DMS79 treated with DMSO at 0.1 percent for 48 hours (cell line): ENCODE results near the gene ARHGEF25.
A peak's percentile ranks its signal among the peaks of the same experiment; 100 is the strongest.
"Not testable (repeated sequence)": the region's sequence is repeated elsewhere in the genome, so short reads cannot be mapped to it uniquely, and the experiment has no call there.

Experiments
- DNase-seq: peaks from one replicate; lab custom pipeline; 2025; lab: John Stamatoyannopoulos, UW

ARHGEF25 gene

DNA sequence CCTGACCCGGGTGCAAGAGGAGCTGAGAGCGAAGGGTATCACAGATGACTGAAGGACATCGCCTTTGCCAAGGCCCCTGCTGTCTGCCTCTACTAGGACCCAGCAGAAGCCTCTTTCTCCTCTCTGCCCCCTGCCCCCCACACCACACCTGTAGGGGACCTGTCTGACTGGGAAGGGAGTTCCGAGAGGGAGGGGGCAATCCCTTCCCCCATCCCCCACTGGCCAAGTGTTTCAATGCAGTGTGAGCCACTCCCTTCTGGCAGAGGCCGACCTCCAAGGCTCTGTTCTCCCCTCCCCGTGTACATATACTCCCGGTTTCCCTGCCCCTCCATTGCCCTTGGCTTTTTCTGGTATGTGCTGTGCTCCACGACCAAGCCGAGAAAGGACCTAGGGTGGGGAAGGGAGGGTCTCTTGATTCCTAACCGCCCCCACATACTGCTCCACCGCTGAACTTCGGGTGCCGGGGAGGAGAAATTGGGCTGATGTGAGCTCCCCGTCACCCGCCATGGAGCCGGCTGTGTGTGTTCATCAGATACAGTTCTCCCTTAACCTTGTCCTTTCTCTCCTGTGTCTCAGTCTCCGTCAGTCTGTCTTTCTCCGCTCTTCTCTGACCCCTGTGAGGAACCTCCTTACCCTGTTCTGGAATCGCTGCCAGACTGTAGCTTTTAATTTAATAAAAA, 2.0 kb upstream of the ARHGEF25 start:
- no peak for DNase-seq

DNA sequence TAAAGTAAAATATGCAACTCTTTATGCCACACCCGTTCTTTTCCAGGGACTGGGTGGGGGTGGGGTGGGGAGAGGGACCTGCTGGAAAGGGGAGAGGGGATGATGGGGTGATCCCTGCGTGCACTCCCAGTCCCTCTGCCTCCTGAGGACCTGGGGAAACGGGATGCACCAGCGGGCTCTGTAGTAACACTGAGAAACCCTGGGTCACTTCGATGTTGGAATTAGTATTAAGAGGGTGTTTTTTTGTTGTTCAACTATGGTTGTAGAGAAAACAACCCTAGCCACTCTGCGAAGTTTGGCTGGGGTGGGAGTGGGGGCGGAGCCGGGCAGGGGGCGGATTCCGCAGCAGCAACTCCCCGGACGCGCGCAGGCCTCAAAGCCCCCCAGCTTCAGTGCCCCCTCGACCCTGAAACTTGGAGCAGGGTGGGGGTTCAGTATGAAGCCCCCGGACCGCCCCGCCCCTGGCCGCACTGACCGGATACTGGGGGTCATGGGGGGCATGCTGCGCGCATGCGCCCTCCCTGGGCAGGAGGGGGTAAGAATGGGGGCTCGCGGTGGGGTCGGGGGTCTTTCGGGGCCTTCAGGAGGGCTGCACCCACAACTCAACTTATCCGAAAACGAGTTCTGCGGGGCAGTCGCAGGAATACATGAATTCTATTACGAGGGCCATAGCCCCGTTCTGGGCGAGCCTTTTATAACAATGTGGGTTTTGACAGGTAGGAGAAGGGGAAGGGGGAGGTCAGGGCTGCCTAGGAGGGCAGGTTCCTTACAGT, 1.3 kb upstream of the ARHGEF25 start:
- no peak for DNase-seq

DNA sequence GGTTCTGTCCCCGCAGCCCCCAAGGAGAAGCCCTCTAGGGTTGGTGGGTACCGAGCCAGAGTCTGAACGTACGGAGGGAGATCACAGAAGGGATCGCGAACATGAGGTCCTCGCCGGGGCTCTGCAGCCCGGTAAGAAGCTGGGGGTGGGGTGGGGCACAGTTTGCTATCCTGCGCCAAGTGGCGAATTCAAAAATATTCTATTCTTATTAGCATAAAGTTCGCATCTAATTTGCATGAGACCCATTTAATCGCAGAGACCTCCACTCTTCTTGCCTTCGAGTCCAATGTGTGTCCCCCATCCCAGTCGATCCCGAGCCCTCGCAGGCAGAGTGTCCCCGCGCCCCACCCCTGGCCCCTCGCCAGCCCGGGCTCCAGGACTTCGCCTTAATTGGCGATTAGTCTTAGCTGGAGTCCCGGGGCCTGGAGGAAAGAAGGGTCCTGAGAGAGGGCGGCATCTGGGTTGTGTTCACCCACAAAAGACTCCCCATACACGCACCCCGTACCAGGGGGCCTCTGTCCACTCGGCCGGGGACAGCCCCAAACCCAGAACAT, 604 bp upstream of the ARHGEF25 start:
- no peak for DNase-seq

DNA sequence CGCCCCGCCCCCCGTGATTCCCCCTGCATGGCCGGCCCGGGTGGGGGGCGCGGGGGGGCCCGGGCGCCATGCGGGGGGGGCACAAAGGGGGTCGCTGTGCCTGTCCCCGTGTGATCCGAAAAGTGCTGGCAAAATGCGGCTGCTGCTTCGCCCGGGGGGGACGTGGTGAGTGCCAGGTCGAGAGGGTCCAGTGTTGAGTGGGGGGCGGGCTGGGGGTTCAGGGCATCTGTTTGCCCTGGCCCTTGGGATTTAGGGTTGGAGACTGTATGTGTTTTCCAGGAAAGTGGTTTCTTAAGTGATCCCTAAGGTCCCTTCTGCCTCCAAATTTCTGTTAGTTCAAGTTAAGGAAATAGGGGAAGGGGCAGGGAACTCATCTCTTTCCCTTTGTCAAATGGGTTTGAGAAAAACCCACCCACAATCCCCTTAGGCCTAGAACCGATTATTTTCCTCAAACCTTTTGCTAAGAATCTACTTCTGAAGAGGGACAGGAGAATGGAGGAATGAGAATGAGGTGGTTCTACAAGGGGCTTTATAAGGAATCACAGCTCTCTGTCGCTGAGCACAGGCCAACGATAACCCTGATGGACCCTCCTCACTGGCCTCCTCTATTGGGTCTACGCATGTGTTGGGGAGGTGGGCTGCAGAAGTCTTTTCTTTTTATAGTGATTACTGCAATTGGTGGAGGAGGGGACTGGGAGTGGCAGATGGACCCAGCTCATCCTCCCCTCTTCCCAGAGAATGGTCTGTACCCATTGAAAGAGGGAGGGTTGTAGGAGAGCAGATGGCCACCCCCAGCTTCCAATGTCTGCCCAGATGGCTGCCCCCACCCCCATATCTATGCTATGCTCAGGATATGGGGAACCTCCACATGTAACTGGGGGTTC, 834 bp downstream of the ARHGEF25 start:
- no peak for DNase-seq

DNA sequence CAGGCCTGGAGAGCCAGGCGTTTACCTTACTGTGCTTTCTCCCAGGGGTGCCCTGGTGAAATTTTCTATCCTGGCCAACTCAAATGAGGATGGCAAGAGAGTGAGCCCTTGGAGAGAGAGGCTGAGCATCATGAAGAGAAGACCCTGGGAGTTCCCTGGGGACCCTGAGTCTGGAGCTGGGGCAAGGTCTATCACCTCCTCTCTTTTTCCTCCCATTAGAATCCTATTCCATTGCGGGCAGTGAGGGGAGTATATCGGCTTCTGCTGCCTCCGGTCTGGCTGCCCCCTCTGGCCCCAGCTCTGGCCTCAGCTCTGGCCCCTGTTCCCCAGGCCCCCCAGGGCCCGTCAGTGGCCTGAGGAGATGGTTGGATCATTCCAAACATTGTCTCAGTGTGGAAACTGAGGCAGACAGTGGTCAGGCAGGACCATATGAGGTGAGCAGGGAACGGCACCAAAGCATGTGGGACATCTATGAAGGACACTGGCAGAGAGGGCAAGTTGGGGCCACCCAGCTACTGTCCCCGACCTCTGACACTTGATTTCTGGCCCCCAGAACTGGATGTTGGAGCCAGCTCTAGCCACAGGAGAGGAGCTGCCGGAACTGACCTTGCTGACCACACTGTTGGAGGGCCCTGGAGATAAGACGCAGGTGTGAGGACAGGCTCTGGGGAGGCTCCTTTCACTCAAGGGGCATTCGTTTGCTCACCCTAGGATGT, 1.6 kb downstream of the ARHGEF25 start:
- no peak for DNase-seq

DNA sequence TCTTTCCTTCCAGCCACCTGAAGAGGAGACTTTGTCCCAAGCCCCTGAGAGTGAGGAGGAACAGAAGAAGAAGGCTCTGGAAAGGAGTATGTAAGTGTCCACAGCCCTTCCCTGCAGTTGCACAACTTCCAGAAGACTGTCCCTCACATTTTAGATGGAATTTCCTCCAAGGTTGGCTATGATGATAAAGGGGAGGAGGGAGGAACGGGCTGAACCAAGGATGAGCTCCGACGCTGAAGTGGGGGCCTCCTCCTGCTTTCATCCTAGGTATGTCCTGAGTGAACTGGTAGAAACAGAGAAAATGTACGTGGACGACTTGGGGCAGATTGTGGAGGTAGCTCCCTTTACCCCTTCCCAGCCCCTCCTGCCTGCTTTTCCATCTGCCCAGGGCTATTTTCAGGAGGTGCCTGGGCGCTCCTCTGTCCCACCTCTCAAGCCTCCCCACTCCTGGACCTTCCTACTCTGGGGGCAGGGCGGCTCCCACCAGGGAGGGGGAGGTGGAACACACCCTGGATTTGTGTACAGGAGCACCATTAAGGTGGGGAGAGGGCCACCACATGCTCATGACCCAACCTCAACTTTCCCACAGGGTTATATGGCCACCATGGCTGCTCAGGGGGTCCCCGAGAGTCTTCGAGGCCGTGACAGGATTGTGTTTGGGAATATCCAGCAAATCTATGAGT, 2.3 kb downstream of the ARHGEF25 start:
- no peak for DNase-seq

DNA sequence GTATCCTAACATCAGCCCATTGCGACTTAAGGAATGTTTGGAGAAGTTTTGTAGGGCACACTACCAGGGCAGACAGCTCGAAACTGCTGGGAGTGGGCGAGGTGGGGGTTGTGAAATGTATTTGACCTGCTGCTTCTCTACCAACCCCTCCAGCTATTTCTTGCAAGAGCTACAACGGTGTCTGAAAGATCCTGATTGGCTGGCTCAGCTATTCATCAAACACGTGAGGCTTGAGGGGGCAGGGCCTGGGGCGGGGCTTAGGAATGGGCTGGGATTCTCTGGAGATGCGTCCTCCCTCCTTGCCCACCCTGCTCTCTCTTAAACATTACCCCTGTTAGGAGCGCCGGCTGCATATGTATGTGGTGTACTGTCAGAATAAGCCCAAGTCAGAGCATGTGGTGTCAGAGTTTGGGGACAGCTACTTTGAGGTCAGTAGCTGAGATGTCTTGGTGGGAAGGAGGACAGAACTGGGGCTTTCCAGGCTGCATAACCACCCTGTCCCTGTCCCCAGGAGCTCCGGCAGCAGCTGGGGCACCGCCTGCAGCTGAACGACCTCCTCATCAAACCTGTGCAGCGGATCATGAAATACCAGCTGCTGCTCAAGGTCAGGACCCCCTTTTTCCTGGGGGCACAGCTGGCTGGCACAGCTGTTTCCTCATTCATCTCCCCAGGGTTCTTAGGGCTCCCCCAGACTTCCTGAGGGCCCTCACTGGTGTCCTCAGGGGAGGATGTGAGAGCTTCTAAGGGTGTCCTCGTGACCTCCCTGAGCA, 3.1 kb downstream of the ARHGEF25 start:
- no peak for DNase-seq

DNA sequence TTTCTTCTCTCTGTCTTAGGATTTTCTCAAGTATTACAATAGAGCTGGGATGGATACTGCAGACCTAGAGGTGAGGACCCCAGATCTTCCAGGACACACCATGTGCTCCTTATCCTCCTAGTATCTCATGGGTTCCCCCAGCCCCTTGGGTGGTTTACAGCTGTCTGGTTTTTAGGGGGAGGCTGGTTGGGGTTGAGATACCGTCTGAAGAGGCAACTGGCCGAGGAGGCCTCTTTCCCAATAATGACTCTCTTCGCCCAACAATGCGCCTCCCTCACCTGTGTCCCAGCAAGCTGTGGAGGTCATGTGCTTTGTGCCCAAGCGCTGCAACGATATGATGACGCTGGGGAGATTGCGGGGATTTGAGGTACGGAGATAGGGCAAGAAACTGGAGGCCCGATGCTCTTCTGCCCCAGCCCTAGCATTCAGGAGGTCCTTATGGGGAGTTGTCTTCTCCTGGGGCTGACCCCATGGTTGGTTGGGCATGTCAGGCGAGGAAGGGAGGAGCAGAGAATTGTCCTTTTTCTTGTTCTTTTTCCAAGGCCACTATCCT, 3.8 kb downstream of the ARHGEF25 start:
- no peak for DNase-seq

DNA sequence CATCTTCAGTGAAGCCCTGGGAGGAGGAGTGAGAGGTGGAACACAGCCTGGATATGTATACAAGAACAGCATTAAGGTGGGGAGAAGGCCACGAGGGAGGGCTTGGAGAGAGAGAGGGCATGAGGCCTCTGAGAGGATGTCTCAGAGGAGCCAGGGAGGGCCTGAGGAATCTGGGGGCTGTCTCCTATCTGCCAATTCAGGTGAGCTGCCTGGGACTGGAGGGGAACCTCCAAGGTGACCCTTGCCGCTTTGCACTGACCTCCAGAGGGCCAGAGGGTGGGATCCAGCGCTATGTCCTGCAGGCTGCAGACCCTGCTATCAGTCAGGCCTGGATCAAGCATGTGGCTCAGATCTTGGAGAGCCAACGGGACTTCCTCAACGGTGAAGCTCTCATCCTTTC, 4.4 kb downstream of the ARHGEF25 start:
- DNase-seq = no peak

DNA sequence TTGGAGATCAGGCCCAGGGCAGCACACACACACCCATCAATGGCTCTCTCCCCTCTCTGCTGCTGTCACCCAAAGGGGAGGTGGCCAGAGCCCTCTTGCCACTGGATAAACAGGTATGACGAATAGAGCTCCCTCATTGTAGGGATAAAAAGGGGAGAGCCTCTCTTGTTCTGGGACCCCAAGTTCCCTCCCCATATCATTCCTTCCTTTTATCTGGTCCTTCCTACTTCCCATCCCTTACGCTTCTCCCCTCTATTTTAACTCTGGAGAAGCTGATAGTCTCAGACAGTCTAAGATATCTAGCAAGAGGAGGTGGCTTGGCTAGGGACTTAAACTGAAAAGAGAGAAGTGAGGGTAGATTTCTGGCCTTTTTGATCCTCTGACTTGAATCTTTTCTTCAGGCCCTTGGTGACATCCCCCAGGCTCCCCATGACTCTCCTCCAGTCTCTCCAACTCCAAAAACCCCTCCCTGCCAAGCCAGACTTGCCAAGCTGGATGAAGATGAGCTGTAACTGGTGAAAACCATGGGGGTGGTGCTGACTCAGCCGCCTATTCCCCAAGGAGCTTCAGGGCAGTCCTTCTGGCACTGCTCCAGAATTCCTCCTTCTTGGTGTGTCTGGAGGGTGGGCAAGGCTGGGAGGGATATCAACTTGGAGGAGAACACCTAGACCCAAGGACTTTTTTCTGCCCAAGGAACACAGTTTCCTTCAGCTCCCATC, 5.3 kb downstream of the ARHGEF25 start:
- DNase-seq = no peak

DNA sequence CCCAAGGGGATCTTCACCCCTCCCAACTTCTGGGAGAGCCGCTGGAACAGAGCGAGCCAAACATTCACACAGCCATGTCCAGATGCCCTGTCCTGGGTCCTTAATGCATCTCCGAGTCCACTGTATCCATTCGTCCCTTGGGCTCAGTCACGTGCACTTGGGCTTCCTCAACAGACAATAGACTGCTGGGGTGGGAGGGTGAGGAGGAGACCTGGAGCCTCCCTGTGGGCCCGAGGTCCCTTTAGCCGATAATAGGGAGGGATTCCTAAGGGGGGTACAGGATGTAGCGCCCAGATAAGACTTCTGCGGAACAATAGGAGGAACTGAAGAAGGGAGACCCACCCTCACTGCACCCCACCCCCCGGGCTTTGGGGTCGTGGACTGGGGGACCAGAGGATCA, 6.7 kb downstream of the ARHGEF25 start:
- no peak for DNase-seq

DNA sequence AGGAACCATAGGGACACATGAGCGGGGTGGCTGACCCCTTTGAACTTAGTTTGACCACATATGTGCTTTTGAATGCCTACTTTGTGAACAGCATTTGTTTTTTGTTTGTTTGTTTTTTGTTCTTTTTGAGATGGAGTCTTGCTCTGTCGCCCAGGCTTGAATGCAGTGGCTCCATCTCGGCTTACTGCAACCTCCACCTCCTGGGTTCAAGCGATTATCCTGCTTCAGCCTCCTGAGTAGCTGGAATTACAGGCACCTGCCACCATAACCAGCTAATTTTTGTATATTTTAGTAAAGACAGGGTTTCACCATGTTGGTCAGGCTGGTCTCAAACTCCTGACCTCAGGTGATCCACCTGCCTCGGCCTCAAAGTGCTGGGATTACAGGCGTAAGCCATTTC, 7.2 kb downstream of the ARHGEF25 start:
- DNase-seq = not testable (repeated sequence)

DNA sequence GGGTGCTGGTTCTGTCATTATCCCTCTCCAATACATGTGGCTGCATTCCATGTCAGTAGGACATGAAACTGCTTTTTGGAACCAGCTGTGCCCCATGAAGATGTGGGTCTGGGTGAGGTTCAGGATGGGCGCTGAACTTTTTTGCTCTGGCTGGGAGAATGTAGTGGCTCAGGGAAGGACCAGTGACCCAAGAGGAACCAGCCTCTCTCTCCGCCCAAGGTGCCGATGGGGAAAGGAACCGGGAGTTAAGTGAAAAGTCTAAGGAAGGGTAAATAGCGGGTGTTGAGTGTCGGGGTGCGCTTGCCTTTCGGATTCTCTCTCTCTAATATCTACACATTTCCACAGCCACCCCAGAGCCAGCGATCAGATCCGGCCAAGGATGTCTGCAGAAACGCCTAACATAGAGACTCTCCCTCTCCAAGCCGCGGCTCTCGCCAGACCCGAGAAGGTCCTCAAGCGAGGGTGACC, 7.8 kb downstream of the ARHGEF25 start:
- DNase-seq = no peak

DNA sequence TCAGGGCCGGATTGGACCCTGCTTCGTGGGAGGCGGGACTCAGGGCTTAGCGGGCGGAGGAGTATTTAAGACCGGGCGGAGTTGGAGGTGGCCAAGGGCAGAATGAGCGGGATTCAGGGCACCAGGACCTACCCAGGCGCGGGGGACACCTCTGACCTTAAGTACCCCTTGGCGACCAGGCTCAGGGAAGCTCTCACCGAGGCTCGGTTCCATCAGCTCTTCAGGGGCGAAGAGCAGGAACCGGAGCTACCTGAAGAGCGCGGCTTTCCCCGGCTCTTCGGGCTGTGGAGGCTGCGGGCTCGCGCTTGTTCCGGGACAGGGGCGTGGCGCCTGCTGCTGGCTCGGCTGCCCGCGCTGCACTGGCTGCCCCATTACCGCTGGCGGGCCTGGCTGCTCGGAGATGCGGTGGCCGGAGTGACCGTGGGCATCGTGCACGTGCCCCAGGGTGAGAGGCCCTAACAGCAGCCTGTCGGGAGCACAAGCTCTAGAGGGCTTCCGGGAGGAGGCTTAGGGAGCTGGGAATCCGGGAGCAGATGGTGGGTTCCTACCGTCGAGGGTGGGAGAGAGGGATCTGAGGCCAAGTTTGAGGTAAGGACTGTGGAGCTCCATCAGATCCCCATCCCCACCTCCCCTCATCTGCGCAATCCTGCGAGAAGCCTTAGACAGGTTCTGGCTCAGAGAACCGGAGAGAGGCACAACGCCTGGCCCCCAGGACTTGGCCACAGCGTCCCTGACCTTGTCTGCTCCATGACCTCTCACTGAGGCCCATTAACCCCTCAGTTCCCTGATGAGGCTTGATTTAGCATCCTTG, 8.4 kb downstream of the ARHGEF25 start:
- DNase-seq = no peak

DNA sequence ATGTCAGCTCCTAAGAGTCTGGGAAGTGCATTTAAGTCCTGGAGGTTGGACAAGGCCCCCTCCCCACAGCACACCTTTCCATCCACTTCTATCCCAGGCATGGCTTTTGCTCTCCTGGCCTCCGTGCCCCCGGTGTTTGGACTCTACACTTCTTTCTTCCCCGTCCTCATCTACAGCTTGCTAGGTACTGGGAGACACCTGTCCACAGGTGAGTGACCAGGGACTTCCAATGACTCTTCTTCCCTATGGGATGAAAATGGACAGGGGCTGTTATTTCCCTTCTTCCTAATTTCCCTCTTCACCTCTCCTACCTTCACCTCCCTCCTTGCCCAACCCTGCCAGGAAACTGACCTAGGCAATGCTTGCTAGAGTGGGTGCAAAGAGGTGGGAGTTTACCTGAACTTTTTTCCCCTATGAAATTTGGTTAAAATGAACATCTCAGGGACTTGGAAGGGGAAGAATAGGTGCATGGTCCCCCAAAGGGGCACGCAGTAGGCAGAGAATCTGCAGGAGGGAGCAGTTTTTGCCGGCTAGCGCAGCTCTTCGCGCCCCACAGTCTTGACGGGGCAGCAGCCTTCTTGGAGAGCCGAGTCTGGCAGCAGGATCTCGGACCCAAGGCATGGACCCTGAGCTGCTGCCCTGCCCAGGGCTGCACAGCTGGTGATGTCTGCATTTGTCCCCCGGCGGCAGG, 9.2 kb downstream of the ARHGEF25 start:
- no peak for DNase-seq

DNA sequence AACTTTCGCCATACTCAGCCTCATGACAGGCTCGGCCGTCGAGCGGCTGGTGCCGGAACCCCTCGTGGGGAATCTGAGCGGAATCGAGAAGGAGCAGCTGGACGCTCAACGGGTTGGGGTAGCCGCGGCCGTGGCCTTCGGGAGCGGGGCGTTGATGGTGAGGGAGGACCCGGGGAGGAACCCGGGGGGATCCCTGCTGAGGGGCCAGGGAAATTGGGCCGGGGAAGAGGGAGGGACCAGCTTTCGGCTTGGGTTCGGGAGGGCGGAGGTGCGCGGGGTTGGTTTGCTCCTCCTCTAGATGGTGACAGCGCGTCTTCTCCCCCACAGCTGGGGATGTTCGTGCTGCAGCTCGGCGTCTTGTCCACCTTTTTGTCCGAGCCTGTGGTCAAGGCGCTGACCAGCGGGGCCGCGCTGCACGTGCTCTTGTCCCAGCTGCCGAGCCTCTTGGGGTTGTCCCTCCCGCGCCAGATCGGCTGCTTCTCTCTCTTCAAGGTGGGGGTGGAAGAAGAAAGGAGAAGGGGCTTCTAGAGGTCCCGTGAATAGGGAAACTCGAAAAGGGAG, 9.8 kb downstream of the ARHGEF25 start:
- no peak for DNase-seq

DNA sequence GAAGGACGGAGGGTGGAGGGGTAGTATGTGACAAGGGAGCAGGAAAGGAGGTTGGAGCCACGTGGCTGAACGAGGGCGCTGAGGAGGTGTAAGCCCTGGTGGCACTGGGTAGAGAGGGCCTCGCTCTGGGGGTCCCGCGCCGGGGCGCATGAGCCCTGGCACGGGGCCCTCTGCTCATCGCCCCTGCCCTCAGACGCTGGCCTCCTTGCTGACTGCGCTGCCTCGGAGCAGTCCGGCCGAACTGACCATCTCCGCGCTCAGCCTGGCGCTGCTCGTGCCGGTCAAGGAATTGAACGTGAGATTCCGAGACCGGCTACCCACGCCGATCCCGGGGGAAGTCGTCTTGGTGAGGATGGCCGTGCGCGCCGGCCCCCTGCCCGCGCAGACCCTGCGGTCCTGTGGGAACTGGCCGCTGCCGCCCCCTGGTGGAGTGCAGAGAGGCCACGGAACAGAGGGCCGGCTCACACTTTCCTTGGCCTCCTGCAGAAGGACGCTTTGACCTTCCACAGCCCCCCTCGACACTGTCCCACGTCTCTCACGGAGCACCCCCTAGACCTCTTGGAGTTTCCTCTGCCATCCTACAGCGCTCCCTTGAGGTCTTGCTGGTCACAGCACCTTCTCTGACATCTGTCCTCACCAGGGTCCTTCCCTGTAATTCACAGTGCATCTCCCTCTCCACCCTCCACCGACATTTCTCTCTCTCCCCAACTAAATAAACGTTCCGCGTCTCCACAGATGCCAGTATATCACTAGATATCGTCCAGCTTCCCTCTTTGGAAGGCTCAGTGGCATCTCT, 10.5 kb downstream of the ARHGEF25 start:
- DNase-seq = peak; percentile 13
